ENCODE results near the gene DISC1. TPM values are rescaled to one million over a fixed set of nuclear protein-coding genes. Genes with fewer than 3 reads are reported as not detected.
"Not testable (repeated sequence)": the region's sequence is repeated elsewhere in the genome, so short reads cannot be mapped to it uniquely, and the experiment has no call there.

Gene DISC1
- polyA plus RNA-seq, 1 donor: 6.3 TPM

DNA sequence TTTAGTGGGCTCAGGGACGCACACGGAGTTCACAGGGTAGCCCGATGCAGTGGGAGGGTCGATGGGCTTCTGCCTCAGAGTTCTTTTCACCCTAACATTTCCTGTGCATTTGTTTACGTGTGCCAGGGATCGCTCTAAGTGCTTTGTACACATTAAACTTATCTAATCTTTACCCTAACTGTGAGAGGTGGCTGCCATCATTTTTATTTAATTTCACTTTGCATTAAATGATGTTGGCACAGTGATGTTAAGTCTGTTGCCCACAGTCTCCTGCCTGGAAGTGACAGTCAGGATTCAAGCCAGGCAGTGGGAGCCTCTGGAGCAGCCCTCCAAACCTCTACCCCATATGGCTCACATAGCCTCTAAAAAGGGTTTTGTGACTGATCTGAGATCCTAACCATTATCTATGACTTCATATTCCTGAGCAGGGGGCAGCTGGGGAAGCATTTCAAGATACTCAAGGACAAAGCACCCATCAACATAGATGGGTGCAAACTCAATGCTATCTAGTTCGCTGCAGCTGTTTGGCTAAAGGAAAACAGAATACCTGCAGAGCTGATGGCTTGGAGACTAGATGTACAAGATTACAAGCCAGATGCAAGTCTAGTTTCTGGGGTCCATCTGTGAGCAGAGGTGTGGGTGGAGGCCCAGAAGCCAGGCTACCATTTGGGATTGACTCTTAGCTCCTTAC lies 303.8 kb downstream of the DISC1 start:
- DNase-seq (ENCODE audit: low read depth): no peak

DNA sequence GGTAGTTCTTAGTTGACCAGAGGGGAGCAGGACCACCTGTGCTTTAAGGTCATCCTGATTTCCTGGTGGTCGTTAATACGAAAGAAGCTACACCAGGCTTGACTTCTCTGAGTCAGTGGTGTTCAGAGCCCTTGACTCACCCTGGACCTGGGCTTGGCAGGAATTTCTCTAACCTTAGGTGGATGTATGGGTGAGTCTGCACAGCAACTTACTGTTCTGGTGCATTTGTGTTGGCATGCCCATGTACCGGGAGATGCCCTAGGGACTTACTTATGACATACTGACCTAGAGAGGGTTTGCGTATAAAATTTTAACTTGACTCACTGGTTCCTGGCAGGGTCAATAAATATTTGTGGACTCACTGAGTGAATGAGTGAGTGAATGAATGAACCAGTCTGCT lies 304.6 kb downstream of the DISC1 start:
- no peak for DNase-seq (ENCODE audit: low read depth)

DNA sequence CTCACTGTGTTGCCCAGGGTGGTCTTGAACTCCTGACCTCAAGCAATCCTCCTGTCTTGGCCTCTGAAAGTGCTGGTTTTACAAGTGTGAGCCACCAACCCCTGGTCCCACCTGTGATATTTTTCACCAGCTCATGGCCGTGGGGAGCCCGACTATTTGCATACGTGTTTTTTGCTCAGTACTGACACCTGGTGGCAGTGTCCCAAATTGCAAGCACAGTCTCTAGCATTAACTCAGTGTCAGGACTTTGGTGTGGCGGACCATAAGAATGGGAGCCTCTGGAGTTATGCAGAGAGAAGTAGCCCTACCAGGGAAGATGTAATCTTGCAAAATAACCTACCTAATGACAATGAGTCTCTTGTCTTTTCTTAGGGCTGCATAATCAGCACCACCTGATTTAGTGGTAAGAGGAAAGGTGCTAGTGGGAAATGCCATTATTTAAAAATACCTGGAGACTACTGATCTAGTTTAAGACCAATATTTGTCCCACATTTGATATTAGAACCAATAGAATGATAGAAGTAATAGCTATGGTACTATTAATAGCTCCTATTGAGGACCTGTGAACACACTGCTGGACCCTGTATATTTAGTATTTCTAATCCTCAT lies 305.4 kb downstream of the DISC1 start:
- no peak for DNase-seq (ENCODE audit: low read depth)

- DNase-seq (ENCODE audit: low read depth): no peak
Observed at GRCh38 chr1:231933711-231934626, 307.4 kb downstream of the DISC1 start.

- DNase-seq (ENCODE audit: low read depth): no peak
Observed at GRCh38 chr1:231934797-231935196, 308.2 kb downstream of the DISC1 start.

DNA sequence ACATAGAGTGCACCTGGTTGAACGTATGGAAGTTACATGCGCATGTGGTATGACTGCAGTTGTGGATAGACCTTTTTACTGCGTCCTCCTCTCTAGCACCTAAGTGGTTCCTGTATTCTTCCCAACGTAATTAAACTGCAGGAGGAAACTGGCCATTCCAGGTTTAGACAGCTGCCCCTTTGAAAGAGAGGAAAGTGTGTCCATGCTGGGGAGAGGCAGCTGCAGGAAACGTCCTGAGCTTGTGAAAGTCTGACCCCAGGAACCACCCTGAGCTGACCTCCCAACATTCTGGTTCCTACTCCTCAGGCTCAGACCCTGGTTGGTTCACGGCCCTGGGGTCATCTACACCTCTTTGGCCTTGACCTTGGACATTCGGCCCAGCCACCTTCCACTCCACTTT lies 309.3 kb downstream of the DISC1 start:
- no peak for DNase-seq (ENCODE audit: low read depth)

GRCh38 chr1:231936983-231937775 lies 310.6 kb downstream of the DISC1 start:
- DNase-seq (ENCODE audit: low read depth): no peak

- DNase-seq (ENCODE audit: low read depth): no peak
Observed at GRCh38 chr1:231938211-231938610, 311.6 kb downstream of the DISC1 start.

- no peak for DNase-seq (ENCODE audit: low read depth)
Observed at GRCh38 chr1:231938711-231939110, 312.1 kb downstream of the DISC1 start.

GRCh38 chr1:231939118-231939517 lies 312.5 kb downstream of the DISC1 start:
- DNase-seq (ENCODE audit: low read depth): no peak

DNA sequence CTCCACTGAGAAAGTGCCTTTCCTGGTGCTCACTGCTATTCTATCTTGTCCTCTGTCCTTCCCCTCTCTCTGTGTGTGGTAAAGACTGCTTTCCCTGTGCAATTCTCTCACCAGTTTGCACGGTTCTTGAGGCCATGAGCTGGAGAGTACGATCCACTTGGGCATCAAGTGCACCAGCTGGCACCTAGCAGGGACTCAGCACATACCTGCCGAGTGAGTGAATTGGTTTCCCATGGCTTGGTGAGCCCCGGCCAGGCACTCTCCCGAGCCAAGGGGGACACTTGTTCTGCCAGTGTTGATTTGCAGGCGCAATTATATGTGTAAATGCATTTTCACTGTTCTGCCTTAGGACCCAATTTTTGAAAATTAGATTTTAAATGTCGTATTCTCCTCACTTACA lies 313.5 kb downstream of the DISC1 start:
- no peak for DNase-seq (ENCODE audit: low read depth)

DNA sequence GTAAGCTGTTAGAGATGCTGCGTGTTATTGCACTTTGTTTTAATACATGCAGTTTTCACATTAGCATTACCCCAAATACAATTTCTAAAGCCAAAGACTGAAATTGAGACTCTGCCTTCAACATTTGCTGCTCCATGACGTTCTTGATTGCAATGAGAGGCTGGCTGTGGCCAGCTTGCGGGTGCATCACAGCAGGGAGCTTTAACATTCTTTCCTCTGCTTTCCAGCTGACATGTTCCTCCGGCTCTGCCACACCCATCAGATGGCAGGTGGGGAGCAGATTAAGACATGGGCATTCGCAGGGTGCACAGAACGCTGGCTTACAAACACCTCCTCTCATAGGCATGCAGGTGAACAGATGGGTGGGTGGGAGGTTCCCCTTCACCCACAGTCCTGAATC lies 314.1 kb downstream of the DISC1 start:
- DNase-seq (ENCODE audit: low read depth): no peak

GRCh38 chr1:231943084-231943483 lies 316.5 kb downstream of the DISC1 start:
- no peak for DNase-seq (ENCODE audit: low read depth)

GRCh38 chr1:231948102-231948501 lies 321.5 kb downstream of the DISC1 start:
- DNase-seq (ENCODE audit: low read depth): not testable (repeated sequence)

- DNase-seq (ENCODE audit: low read depth): no peak
Observed at GRCh38 chr1:231949277-231950091, 322.9 kb downstream of the DISC1 start.

DNA sequence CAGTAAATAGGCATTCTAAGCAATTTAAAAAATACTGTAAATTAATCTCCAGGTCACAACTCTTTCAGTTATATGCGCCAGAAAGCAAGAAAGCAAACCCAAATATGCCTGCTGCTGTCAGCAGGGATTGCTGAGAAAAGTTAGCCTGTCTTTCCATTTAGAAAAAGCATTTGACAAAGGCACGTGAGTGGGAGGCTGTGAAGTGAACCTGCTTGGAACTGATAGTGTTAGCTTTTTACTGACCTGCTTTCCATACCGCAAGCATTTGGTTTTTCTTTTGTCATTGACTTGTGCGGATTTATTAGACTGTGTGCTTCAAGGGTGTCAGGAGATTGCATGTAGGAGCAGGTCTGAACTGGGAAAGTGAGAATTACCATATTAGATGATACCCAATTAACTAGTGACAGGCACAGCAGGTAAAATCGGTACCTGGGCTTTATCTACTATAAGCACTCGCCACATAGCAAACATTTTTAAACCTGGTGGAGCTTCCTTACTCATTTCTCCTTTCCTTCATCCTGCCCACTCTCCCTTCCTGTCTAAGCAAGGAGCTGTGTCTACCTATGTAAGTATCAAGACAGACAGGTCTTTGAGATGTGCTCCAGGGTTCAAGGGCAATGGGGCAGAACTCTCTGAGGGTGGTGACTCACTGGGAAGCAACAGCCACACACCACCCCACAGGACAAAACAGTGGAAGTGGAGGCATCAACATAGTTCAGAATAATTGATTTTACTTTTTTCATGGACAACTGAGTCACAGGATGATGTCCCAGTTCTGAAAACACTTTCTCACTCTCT lies 323.9 kb downstream of the DISC1 start:
- DNase-seq (ENCODE audit: low read depth): no peak

GRCh38 chr1:231951374-231951773 lies 324.8 kb downstream of the DISC1 start:
- DNase-seq (ENCODE audit: low read depth): no peak

GRCh38 chr1:231952154-231952553 lies 325.6 kb downstream of the DISC1 start:
- no peak for DNase-seq (ENCODE audit: low read depth)

- no peak for DNase-seq (ENCODE audit: low read depth)
Observed at GRCh38 chr1:231953660-231954059, 327.1 kb downstream of the DISC1 start.

- DNase-seq (ENCODE audit: low read depth): no peak
Observed at GRCh38 chr1:231954751-231955150, 328.2 kb downstream of the DISC1 start.
